Measurements from ENCODE around the gene USP44. TPM values are rescaled to one million over a fixed set of nuclear protein-coding genes. Genes with fewer than 3 reads are reported as not detected.

The USP44 gene
- total RNA-seq, 2 donors from 2014 or later = 0.54 to 2.5 TPM

DNA sequence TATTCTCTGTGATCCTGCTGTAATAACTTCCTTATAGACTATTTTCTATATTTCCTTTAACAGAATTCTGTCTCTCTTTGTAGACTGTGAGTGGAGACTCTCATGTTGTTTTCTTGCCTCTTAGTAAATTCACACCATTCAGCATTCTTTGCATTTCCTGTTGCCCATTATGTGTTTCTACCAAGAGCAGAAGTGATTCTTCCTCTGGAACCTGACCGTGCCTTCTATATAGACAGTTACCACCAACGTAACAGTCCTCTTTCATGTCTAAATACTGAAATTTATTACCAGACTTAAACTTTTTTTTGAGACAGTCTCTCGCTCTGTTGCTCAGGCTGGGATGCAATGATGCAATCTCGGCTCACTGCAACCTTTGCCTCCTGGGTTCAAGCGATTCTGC is 46.2 kb downstream of the USP44 start:
- Histone ChIP-seq H3K27me3 (replicated peaks; ENCODE audit: insufficient read depth) (no peaks in the 10 kb centered on the region), H3K9me3 (no peaks in the 10 kb centered on the region), H3K4me3 (no peak overlapping the region), H3K27ac (no peak overlapping the region), H3K4me1 (ENCODE audit: control insufficient read depth in 1 of 2, low read depth in 2 of 2) (peaks cover 12 to 34% of the 10 kb centered on the region in 2 donors), H3K36me3 (peaks cover 28% of the 10 kb centered on the region)
- TF ChIP-seq, protein P1, sequence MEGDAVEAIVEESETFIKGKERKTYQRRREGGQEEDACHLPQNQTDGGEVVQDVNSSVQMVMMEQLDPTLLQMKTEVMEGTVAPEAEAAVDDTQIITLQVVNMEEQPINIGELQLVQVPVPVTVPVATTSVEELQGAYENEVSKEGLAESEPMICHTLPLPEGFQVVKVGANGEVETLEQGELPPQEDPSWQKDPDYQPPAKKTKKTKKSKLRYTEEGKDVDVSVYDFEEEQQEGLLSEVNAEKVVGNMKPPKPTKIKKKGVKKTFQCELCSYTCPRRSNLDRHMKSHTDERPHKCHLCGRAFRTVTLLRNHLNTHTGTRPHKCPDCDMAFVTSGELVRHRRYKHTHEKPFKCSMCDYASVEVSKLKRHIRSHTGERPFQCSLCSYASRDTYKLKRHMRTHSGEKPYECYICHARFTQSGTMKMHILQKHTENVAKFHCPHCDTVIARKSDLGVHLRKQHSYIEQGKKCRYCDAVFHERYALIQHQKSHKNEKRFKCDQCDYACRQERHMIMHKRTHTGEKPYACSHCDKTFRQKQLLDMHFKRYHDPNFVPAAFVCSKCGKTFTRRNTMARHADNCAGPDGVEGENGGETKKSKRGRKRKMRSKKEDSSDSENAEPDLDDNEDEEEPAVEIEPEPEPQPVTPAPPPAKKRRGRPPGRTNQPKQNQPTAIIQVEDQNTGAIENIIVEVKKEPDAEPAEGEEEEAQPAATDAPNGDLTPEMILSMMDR (IDR thresholded peaks at IDR 0.05) = no peak
- DNase-seq (ENCODE audit: low spot score) (no peak), ATAC-seq (ENCODE audit: insufficient number of reproducible peaks, low FRiP score, low read depth) (no peak)

DNA sequence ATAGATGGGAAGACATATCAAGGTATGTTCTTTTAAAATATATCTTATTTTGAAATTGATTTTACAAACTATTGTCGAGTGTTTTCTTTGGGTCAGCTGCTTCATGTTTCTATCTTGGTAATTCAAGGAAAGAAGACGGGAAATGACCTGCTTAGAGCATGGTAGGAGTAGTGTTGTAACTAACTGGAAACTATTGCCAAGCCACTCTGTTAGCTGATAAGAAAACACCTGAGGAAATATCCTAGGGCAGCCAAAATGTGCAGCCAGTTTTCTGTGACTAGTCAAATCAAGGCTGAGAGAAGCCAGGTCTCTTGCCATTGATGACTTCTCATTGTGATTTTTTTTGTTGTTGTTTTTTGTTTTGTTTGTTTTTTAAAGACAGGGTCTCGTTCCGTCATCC is 47.1 kb downstream of the USP44 start:
- peaks cover 12 to 26% of the 10 kb centered on the region in 2 donors for H3K4me1 ChIP-seq (ENCODE audit: control insufficient read depth in 1 of 2, low read depth in 2 of 2)
- TF ChIP-seq, protein P1 (IDR thresholded peaks at IDR 0.05) = no peak
- H3K9me3 ChIP-seq = no peaks in the 10 kb centered on the region
- H3K36me3 ChIP-seq = peaks cover 30% of the 10 kb centered on the region
- no peak for ATAC-seq (ENCODE audit: insufficient number of reproducible peaks, low FRiP score, low read depth)
- H3K27ac ChIP-seq = no peak overlapping the region
- no peak for DNase-seq (ENCODE audit: low spot score)
- H3K4me3 ChIP-seq = no peak overlapping the region
- H3K27me3 ChIP-seq (replicated peaks; ENCODE audit: insufficient read depth) = no peaks in the 10 kb centered on the region

DNA sequence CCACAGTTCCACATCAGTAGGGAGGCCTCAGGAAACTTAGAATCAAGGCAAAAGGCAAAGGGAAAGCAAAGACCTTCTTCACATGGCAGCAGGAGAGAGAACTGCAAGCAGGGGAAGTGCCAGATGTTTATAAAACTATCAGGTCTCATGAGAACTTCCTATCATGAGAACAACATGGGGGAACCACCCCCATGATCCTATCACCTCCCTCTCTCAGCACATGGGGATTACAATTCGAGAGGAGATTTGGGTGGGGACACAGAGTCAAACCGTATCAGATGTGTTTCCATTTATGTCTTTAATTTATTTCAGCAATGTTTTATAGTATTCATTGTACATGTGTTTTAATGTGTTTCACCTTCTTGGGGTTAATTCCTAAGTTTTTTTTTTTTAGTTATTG is 51.5 kb downstream of the USP44 start:
- DNase-seq (ENCODE audit: low spot score) (no peak), ATAC-seq (ENCODE audit: insufficient number of reproducible peaks, low FRiP score, low read depth) (no peak)
- no peaks in the 10 kb centered on the region for H3K27me3 ChIP-seq (replicated peaks; ENCODE audit: insufficient read depth)
- H3K9me3 ChIP-seq = no peaks in the 10 kb centered on the region
- H3K27ac ChIP-seq = no peak overlapping the region
- peaks cover 40% of the 10 kb centered on the region for H3K36me3 ChIP-seq
- H3K4me1 ChIP-seq (ENCODE audit: control insufficient read depth in 1 of 2, low read depth in 2 of 2) = peaks cover 0 to 3% of the 10 kb centered on the region in 2 donors
- H3K4me3 ChIP-seq = no peak overlapping the region
- TF ChIP-seq, protein P1 (IDR thresholded peaks at IDR 0.05) = no peak

DNA sequence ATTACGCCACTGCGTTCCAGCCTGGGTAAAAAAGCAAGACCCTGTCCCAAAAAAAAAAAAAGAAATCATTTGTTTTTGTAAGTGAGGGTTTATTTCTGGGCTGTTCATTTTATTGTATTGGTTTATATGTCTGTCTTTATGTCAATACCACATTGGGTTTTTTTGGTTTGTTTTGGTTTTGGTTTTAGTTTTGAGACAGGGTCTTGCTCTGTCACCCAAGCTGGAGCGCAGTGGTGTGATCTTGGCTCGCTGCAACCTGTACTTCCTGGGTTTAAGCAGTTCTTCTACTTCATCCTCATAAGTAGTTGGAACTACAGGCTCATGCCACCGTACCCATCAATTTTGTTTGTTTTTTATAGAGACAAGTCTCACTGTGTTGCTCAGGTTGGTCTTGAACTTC is 52.3 kb downstream of the USP44 start:
- ATAC-seq (ENCODE audit: insufficient number of reproducible peaks, low FRiP score, low read depth) (no peak), DNase-seq (ENCODE audit: low spot score) (no peak)
- H3K27me3 ChIP-seq (replicated peaks; ENCODE audit: insufficient read depth) = no peaks in the 10 kb centered on the region
- H3K36me3 ChIP-seq = peaks cover 36% of the 10 kb centered on the region
- H3K4me1 ChIP-seq (ENCODE audit: control insufficient read depth in 1 of 2, low read depth in 2 of 2) = peaks cover 0 to 3% of the 10 kb centered on the region in 2 donors
- H3K4me3 ChIP-seq = no peak overlapping the region
- no peak overlapping the region for H3K27ac ChIP-seq
- no peaks in the 10 kb centered on the region for H3K9me3 ChIP-seq
- TF ChIP-seq, protein P1 (IDR thresholded peaks at IDR 0.05) = no peak

DNA sequence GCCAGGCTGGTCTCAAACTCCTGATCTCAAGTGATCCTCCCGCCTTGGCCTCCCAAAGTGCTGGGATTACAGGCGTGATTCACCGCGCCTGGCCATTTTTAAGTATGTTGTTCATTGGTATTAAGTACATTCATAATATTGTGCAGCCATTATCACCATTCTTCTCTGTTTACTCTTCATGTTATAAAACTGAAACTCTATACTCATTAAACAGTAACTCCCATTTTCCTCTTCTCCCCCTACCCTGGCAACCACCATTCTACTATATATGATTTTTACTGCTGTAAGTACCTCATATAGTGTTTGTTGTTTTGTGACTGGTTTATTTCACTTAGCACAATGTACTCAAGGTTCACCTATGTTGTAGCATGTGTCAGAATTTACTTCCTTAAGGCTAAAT is 54.2 kb downstream of the USP44 start:
- peaks cover 28% of the 10 kb centered on the region for H3K36me3 ChIP-seq
- ATAC-seq (ENCODE audit: insufficient number of reproducible peaks, low FRiP score, low read depth) = no peak

More for the DNA sequence above, 54.2 kb downstream of the USP44 start:
- Histone ChIP-seq H3K4me3 (no peak overlapping the region), H3K27ac (no peak overlapping the region), H3K4me1 (ENCODE audit: control insufficient read depth in 1 of 2, low read depth in 2 of 2) (no peaks in the 10 kb centered on the region), H3K27me3 (replicated peaks; ENCODE audit: insufficient read depth) (no peaks in the 10 kb centered on the region), H3K9me3 (no peaks in the 10 kb centered on the region)
- no peak for DNase-seq (ENCODE audit: low spot score)
- TF ChIP-seq, protein P1 (IDR thresholded peaks at IDR 0.05) = no peak

Measured in thoracic aorta (tissue), 2 donors.